ENCODE measurements around the gene CUBN.

- TF ChIP-seq HDGF (IDR thresholded peaks at IDR 0.05) (no peak), EZH2 (IDR thresholded peaks at IDR 0.05; ENCODE audit: borderline replicate concordance, control insufficient read depth, low read depth, low read length) (no peak), MTA3 (IDR thresholded peaks at IDR 0.05; ENCODE audit: borderline replicate concordance, low read length) (no peak), ZBTB33 (IDR thresholded peaks at IDR 0.05) (no peak), RCOR1 (conservative IDR thresholded peaks at IDR 0.05; ENCODE audit: low read depth, low read length) (no peak), SUZ12 (IDR thresholded peaks at IDR 0.05; ENCODE audit: unreplicated experiment) (no peak), MAX (IDR thresholded peaks at IDR 0.05; ENCODE audit: low read depth, low read length) (no peak), POLR2AphosphoS5 (IDR thresholded peaks at IDR 0.05; ENCODE audit: low read length) (no peak), USF1 (IDR thresholded peaks at IDR 0.05; ENCODE audit: borderline replicate concordance, extremely low read length, insufficient read depth, low read depth, low read length) (no peak), BHLHE40 (IDR thresholded peaks at IDR 0.05; ENCODE audit: borderline replicate concordance in 1 of 2, low read depth in 2 of 2, low read length in 1 of 2) (no peak), NBN (IDR thresholded peaks at IDR 0.05) (no peak), CBX5 (IDR thresholded peaks at IDR 0.05; ENCODE audit: low read depth) (no peak)
- TF ChIP-seq, protein P1, sequence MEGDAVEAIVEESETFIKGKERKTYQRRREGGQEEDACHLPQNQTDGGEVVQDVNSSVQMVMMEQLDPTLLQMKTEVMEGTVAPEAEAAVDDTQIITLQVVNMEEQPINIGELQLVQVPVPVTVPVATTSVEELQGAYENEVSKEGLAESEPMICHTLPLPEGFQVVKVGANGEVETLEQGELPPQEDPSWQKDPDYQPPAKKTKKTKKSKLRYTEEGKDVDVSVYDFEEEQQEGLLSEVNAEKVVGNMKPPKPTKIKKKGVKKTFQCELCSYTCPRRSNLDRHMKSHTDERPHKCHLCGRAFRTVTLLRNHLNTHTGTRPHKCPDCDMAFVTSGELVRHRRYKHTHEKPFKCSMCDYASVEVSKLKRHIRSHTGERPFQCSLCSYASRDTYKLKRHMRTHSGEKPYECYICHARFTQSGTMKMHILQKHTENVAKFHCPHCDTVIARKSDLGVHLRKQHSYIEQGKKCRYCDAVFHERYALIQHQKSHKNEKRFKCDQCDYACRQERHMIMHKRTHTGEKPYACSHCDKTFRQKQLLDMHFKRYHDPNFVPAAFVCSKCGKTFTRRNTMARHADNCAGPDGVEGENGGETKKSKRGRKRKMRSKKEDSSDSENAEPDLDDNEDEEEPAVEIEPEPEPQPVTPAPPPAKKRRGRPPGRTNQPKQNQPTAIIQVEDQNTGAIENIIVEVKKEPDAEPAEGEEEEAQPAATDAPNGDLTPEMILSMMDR (IDR thresholded peaks at IDR 0.05 in 2 of 3, conservative IDR thresholded peaks at IDR 0.05 in 1 of 3; ENCODE audit: control insufficient read depth in 2 of 3, extremely low read depth in 1 of 3, insufficient read depth in 1 of 3, low read depth in 3 of 3, low read length in 3 of 3) = no peak
- TF ChIP-seq, protein P2, sequence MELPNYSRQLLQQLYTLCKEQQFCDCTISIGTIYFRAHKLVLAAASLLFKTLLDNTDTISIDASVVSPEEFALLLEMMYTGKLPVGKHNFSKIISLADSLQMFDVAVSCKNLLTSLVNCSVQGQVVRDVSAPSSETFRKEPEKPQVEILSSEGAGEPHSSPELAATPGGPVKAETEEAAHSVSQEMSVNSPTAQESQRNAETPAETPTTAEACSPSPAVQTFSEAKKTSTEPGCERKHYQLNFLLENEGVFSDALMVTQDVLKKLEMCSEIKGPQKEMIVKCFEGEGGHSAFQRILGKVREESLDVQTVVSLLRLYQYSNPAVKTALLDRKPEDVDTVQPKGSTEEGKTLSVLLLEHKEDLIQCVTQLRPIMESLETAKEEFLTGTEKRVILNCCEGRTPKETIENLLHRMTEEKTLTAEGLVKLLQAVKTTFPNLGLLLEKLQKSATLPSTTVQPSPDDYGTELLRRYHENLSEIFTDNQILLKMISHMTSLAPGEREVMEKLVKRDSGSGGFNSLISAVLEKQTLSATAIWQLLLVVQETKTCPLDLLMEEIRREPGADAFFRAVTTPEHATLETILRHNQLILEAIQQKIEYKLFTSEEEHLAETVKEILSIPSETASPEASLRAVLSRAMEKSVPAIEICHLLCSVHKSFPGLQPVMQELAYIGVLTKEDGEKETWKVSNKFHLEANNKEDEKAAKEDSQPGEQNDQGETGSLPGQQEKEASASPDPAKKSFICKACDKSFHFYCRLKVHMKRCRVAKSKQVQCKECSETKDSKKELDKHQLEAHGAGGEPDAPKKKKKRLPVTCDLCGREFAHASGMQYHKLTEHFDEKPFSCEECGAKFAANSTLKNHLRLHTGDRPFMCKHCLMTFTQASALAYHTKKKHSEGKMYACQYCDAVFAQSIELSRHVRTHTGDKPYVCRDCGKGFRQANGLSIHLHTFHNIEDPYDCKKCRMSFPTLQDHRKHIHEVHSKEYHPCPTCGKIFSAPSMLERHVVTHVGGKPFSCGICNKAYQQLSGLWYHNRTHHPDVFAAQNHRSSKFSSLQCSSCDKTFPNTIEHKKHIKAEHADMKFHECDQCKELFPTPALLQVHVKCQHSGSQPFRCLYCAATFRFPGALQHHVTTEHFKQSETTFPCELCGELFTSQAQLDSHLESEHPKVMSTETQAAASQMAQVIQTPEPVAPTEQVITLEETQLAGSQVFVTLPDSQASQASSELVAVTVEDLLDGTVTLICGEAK (IDR thresholded peaks at IDR 0.05; ENCODE audit: borderline replicate concordance) = no peak
Observed at GRCh38 chr10:17146892-17147291, 17.3 kb upstream of the CUBN start.

All from GM12878 (cell line).